Sigmoid colon (tissue), 4 donors: ENCODE results near the gene NXPH3.

Source experiments
- CTCF ChIP-seq, 4 experiments: fragments of 450-650 bp in 3 of 4; fragments of 200-600 bp in 1 of 4; IDR thresholded peaks; one replicate each; pipeline ENCODE4 v1.5.1; 2016 to 2019; ENCODE audit warnings: antibody characterized with exemption in 4 of 4, mild to moderate bottlenecking in 3 of 4, moderate library complexity in 2 of 4
- POLR2A ChIP-seq, 2 donors: fragments of 450-650 bp; IDR thresholded peaks; one replicate each; pipeline ENCODE4 v1.6.1; 2016; ENCODE audit warnings: antibody characterized with exemption in 2 of 2, mild to moderate bottlenecking in 2 of 2, moderate library complexity in 2 of 2
- POLR2AphosphoS5 ChIP-seq, 4 donors: sonication (generic); formaldehyde crosslinking; IDR thresholded peaks; one replicate each; pipeline ENCODE4 v1.6.1; 2017; ENCODE audit warnings: antibody characterized with exemption in 4 of 4

DNA sequence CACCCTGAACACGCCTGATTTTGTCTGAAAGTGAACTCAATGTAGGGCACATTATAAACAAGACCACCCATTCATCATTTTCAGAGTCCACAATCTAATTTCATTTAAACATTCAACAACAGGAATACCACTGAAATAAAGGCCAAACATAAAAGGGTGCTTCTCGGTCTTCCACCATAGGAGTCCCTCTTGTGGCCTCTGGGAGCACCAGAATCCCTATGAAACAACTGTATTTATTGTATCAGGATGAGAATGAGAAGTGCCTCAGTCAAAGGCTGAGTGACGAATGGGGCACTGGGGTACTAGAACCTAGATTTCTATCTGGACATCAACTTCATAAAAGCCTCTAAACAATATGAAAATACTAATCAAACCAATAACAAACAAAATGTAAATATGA, 40.4 kb downstream of the NXPH3 start:
- TF ChIP-seq CTCF (IDR thresholded peaks at IDR 0.05) (peak in 3 of 4 experiments; percentile 5 to 49 (median 33)), POLR2A (IDR thresholded peaks at IDR 0.05) (no peak), POLR2AphosphoS5 (IDR thresholded peaks at IDR 0.05) (no peak)
